Activated CD4-positive, alpha-beta T cell treated with anti-CD3 and anti-CD28 coated beads for 36 hours (primary cell): Measurements from ENCODE around the gene APLP1. TPM values are rescaled to one million over a fixed set of nuclear protein-coding genes. Genes with fewer than 3 reads are reported as not detected.

Experiments
- ATAC-seq: fragments of 200-7000 bp; cut with Tn5 transposase; one replicate; pipeline ENCODE4 v1.10.0; 2021; ENCODE audit warnings: mild to moderate bottlenecking, moderate library complexity
- CTCF ChIA-PET: fragments of 350-600 bp; sonication (Branson Sonifier 250); formaldehyde crosslinking; loops from one replicate; lab custom pipeline; 2021; ENCODE audit warnings: antibody characterized with exemption; lab: Charles Lee
- POLR2A ChIA-PET: fragments of 350-600 bp; sonication (Branson Sonifier 250); formaldehyde crosslinking; loops from one replicate; lab custom pipeline; 2021; ENCODE audit warnings: antibody characterized with exemption, inconsistent platforms; lab: Charles Lee
- DNase-seq: peaks from one replicate; pipeline ENCODE4 v3.0.0-alpha.2; 2020
- H3K27ac Mint-ChIP-seq: one replicate; pipeline ENCODE4 v1.8.0; 2021; ENCODE audit warnings: mixed read lengths
- H3K27me3 Mint-ChIP-seq: one replicate; pipeline ENCODE4 v1.8.0; 2021; ENCODE audit warnings: mixed read lengths
- H3K36me3 Mint-ChIP-seq: one replicate; pipeline ENCODE4 v1.8.0; 2021; ENCODE audit warnings: low read depth, mixed read lengths
- H3K4me1 Mint-ChIP-seq: one replicate; pipeline ENCODE4 v1.8.0; 2021; ENCODE audit warnings: mixed read lengths
- H3K4me3 Mint-ChIP-seq: one replicate; pipeline ENCODE4 v1.8.0; 2021; ENCODE audit warnings: mild to moderate bottlenecking, moderate library complexity, mixed read lengths
- H3K9me3 Mint-ChIP-seq: one replicate; pipeline ENCODE4 v1.8.0; 2021; ENCODE audit warnings: low read depth, mixed read lengths
- intact Hi-C, 2 experiments: fragments of 100-400 bp; cut with DNase I in 1 of 2; cut with micrococcal nuclease in 1 of 2; formaldehyde crosslinking; loops; one replicate each; pipeline versions ENCODE4 v1.14.2 to v1.15.1; 2022 to 2024; cut with DNase I, micrococcal nuclease
- total RNA-seq, 2 experiments: library from RNA; stranded (reverse); gene quantifications; one replicate each; pipeline ENCODE4 v1.2.3, GENCODE V29; 2021

APLP1 gene
- total RNA-seq, 2 experiments from 2014 or later: 2.3 to 3.0 TPM

GRCh38 chr19:35899547-35900214, 31.3 kb downstream of the APLP1 start:
- intact Hi-C loops: loop anchor here (1.0 kb wide), 16 partner anchors 17 to 315 kb away; partner anchors contain the start of genes ALKBH6 (in 2 of the 2), ARHGAP33 (in 1 of the 2), LRFN3 (in 1 of the 2) and PROSER3 (in 1 of the 2)
- Mint-ChIP-seq H3K36me3 (peaks cover 47% of the 10 kb centered on the region), H3K27me3 (no peaks in the 10 kb centered on the region), H3K9me3 (no peaks in the 10 kb centered on the region), H3K4me1 (peaks cover 65% of the 10 kb centered on the region), H3K27ac (peak overlapping the region; percentile 94), H3K4me3 (peak overlapping the region; percentile 75)
- ChIA-PET CTCF (interaction anchor here (0.6 kb wide), 1 partner anchor 31 kb away, joined by 3 read pairs; no protein-coding TSS in a partner anchor), POLR2A (no interaction called here)
- ATAC-seq (peak; percentile 54), DNase-seq (peak; percentile 94)

GRCh38 chr19:35901055-35901644, 32.8 kb downstream of the APLP1 start:
- Mint-ChIP-seq H3K27me3 (no peaks in the 10 kb centered on the region), H3K4me3 (peak overlapping the region; percentile 75), H3K9me3 (no peaks in the 10 kb centered on the region), H3K27ac (peak overlapping the region; percentile 95), H3K4me1 (peaks cover 63% of the 10 kb centered on the region), H3K36me3 (peaks cover 35% of the 10 kb centered on the region)
- ChIA-PET CTCF (interaction anchor here (0.6 to 0.8 kb wide), 3 partner anchors 46 to 259 kb away, joined by 3 to 4 read pairs (median 3); no protein-coding TSS in a partner anchor), POLR2A (interaction anchor here (0.8 kb wide), 1 partner anchor 30 kb away, joined by 4 read pairs; no protein-coding TSS in a partner anchor)
- DNase-seq: no peak
- no peak for ATAC-seq
- intact Hi-C loops: no loop called here

GRCh38 chr19:35901854-35902661, 33.7 kb downstream of the APLP1 start, which contains the start of gene HCST:
Gene HCST, plus strand, starts transcription at chr19:35902529. Its CDS starts 65 bp downstream, at chr19:35902594.
- peak; percentile 56 for DNase-seq

GRCh38 chr19:35902870-35903475, 34.6 kb downstream of the APLP1 start:
- ATAC-seq: no peak
- H3K36me3 Mint-ChIP-seq: peaks cover 17% of the 10 kb centered on the region
- DNase-seq: no peak
- intact Hi-C loops: no loop called here
- H3K4me3 Mint-ChIP-seq: peak overlapping the region; percentile 75
- H3K9me3 Mint-ChIP-seq: no peaks in the 10 kb centered on the region
- H3K27me3 Mint-ChIP-seq: no peaks in the 10 kb centered on the region
- POLR2A ChIA-PET: no interaction called here
- H3K27ac Mint-ChIP-seq: peak overlapping the region; percentile 95
- peaks cover 49% of the 10 kb centered on the region for H3K4me1 Mint-ChIP-seq
- CTCF ChIA-PET: interaction anchor here (0.7 to 1.2 kb wide), 4 partner anchors 10 to 195 kb away, joined by 3 to 4 read pairs (median 4); no protein-coding TSS in a partner anchor

More at GRCh38 chr19:35901854-35902661, 33.7 kb downstream of the APLP1 start, which contains the start of gene HCST:
- POLR2A ChIA-PET: no interaction called here
- H3K4me1 Mint-ChIP-seq: peaks cover 56% of the 10 kb centered on the region
- H3K9me3 Mint-ChIP-seq: no peaks in the 10 kb centered on the region
- peak; percentile 23 for ATAC-seq
- H3K27ac Mint-ChIP-seq: peak within 1 kb of the TSS; percentile 95
- H3K27me3 Mint-ChIP-seq: no peaks in the 10 kb centered on the region
- peak within 1 kb of the TSS; percentile 75 for H3K4me3 Mint-ChIP-seq
- intact Hi-C loops: no loop called here
- peaks cover 26% of the 10 kb centered on the region for H3K36me3 Mint-ChIP-seq
- CTCF ChIA-PET: interaction anchor here (0.6 to 0.8 kb wide), 2 partner anchors 45 to 260 kb away, joined by 3 read pairs; no protein-coding TSS in a partner anchor

GRCh38 chr19:35903550-35904179, 35.3 kb downstream of the APLP1 start:
- no peaks in the 10 kb centered on the region for H3K9me3 Mint-ChIP-seq
- H3K4me3 Mint-ChIP-seq: peak overlapping the region; percentile 75
- intact Hi-C loops: no loop called here
- H3K27ac Mint-ChIP-seq: peak overlapping the region; percentile 95
- DNase-seq (peak; percentile 93), ATAC-seq (peak; percentile 54)
- CTCF ChIA-PET: interaction anchor here (0.6 to 1.2 kb wide), 5 partner anchors 11 to 196 kb away, joined by 3 to 4 read pairs (median 3); no protein-coding TSS in a partner anchor
- peaks cover 45% of the 10 kb centered on the region for H3K4me1 Mint-ChIP-seq
- POLR2A ChIA-PET: no interaction called here
- no peaks in the 10 kb centered on the region for H3K27me3 Mint-ChIP-seq
- H3K36me3 Mint-ChIP-seq: peaks cover 10% of the 10 kb centered on the region

- Mint-ChIP-seq H3K36me3 (peaks cover 4% of the 10 kb centered on the region), H3K4me1 (peaks cover 51% of the 10 kb centered on the region), H3K27ac (peak overlapping the region; percentile 66), H3K4me3 (no peak overlapping the region), H3K9me3 (no peaks in the 10 kb centered on the region), H3K27me3 (no peaks in the 10 kb centered on the region)
- no peak for ATAC-seq
- DNase-seq: no peak
- intact Hi-C loops: no loop called here
- POLR2A ChIA-PET: no interaction called here
- CTCF ChIA-PET: interaction anchor here (0.6 to 1.1 kb wide), 2 partner anchors 26 to 34 kb away, joined by 3 read pairs; no protein-coding TSS in a partner anchor
Observed at GRCh38 chr19:35904311-35905068, 36.1 kb downstream of the APLP1 start.

GRCh38 chr19:35905178-35905727, 36.9 kb downstream of the APLP1 start:
- no peaks in the 10 kb centered on the region for H3K9me3 Mint-ChIP-seq
- no peak overlapping the region for H3K4me3 Mint-ChIP-seq
- peaks cover 3% of the 10 kb centered on the region for H3K36me3 Mint-ChIP-seq
- ATAC-seq (no peak), DNase-seq (no peak)
- intact Hi-C loops: no loop called here
- no peaks in the 10 kb centered on the region for H3K27me3 Mint-ChIP-seq
- H3K4me1 Mint-ChIP-seq: peaks cover 54% of the 10 kb centered on the region
- ChIA-PET CTCF (interaction anchor here (0.6 to 1.1 kb wide), 3 partner anchors 26 to 432 kb away, joined by 3 read pairs; no protein-coding TSS in a partner anchor), POLR2A (no interaction called here)
- peak overlapping the region; percentile 66 for H3K27ac Mint-ChIP-seq

- ATAC-seq (no peak), DNase-seq (no peak)
- ChIA-PET POLR2A (no interaction called here), CTCF (no interaction called here)
- Mint-ChIP-seq H3K4me1 (peaks cover 46% of the 10 kb centered on the region), H3K4me3 (no peak overlapping the region), H3K27ac (no peak overlapping the region), H3K36me3 (peaks cover 3% of the 10 kb centered on the region), H3K9me3 (no peaks in the 10 kb centered on the region), H3K27me3 (no peaks in the 10 kb centered on the region)
- intact Hi-C loops: no loop called here
Observed at GRCh38 chr19:35907377-35907745, 39.0 kb downstream of the APLP1 start.

GRCh38 chr19:35908010-35908441, 39.7 kb downstream of the APLP1 start, which contains the start of gene TYROBP:
Gene TYROBP, minus strand, starts transcription at chr19:35908295. Its CDS starts 67 bp downstream, at chr19:35908228.
- Mint-ChIP-seq H3K27me3 (no peaks in the 10 kb centered on the region), H3K36me3 (peaks cover 3% of the 10 kb centered on the region), H3K27ac (peak within 1 kb of the TSS; percentile 18), H3K4me1 (peaks cover 40% of the 10 kb centered on the region), H3K4me3 (no peak within 1 kb of the TSS), H3K9me3 (no peaks in the 10 kb centered on the region)
- intact Hi-C loops: no loop called here
- DNase-seq: no peak
- ChIA-PET POLR2A (no interaction called here), CTCF (no interaction called here)
- ATAC-seq: no peak
